GM21786 (cell line): ENCODE results near the gene ATP5PD.

Experiments
- ATAC-seq: cut with Tn5 transposase; IDR thresholded peaks from one replicate; pipeline ENCODE4 v1.9.1; 2021; ENCODE audit not compliant: unreplicated experiment

ATP5PD gene

GRCh38 chr17:75001915-75002843 lies 44.6 kb downstream of the ATP5PD start:
- no peak for ATAC-seq

DNA sequence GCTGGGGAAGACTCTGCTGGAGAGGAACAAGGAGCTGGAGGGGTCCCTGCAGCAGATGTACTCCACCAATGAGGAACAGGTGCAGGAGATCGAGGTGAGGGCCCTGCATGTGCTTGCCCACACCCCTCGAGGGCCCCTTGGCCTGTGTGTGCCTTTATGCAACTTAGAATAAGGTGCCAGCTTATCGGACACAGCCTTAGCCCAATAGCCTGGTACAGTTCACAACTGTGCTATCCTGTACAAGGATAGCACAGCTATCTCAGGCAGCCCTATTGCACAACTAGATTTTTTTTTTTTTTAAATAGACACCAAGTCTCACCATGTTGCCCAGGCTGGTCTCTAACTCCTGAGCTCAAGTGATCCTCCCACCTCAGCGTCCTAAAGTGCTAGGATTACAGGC lies 47.2 kb downstream of the ATP5PD start:
- ATAC-seq = no peak

GRCh38 chr17:74998783-74999182 lies 48.0 kb downstream of the ATP5PD start:
- no peak for ATAC-seq

- ATAC-seq = no peak
Observed at GRCh38 chr17:74995847-74996246, 50.9 kb downstream of the ATP5PD start.

GRCh38 chr17:74994440-74994839 lies 52.3 kb downstream of the ATP5PD start:
- no peak for ATAC-seq

DNA sequence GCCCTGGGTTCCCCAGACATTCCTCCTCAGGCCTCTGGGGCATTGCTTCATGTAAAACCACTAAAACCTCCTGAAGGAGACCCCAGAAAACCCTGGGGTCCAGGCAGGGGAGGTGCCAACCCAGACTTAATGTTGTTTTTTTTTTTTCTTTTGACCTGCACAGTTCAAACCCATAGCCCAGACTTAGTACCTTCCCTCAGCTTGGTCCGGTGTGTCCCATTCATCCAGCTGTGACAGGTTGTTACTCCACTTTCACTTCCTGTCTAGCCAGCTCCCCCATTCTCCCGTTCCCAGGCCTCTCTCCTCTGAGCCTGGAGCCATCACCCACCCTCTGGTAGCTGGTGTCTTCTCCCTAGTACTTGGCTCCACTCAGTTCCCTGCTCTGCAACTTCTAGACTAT lies 54.5 kb downstream of the ATP5PD start:
- ATAC-seq = no peak

GRCh38 chr17:74990581-74991105 lies 56.1 kb downstream of the ATP5PD start:
- ATAC-seq = no peak
